ENCODE measurements around the gene PSPH.
A peak's percentile ranks its signal among the peaks of the same experiment; 100 is the strongest.
"Not testable (repeated sequence)": the region's sequence is repeated elsewhere in the genome, so short reads cannot be mapped to it uniquely, and the experiment has no call there.

PSPH gene

GRCh38 chr7:56062382-56062781, 11.1 kb upstream of the PSPH start:
- DNase-seq (ENCODE audit: low read depth): no peak

DNA sequence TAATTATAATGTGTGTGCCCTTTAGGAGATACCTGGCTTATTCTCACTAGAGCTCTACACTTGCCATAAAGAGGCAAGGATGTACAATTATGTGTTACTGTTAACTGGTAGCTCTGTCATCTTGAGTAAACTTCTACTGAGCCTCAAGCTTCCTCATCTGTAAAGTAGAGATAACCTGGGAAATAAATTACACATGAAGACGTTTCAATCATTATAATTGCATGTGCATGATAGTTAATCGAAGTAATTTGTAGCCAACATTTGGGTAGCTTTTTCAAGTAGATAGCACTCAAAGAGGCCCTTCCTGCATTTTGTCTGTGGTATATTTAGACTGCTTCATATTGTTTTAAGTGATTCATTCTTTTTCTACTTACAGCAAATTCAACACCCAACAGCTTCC, 2.7 kb upstream of the PSPH start:
- DNase-seq (ENCODE audit: low read depth): no peak

DNA sequence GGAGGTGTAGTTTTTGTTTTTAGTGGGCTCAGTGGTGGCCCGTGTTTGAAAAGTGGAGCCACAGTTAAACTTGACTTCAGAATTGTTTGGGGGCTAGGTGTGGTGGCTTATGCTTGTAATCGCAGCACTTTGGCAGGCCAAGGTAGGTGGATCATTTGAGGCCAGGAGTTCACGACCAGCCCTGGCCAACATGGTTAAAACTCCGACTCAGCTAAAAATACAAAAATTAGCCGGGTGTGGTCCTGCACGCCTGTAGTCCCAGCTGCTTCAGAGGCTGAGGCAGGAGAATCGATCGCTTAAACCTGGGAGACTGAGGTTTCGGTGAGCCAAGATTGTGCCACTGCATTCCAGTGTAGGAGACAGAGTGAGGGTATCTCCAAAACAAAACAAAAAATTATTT, 2.1 kb upstream of the PSPH start:
- DNase-seq (ENCODE audit: low read depth): no peak

- DNase-seq (ENCODE audit: low read depth): no peak
Observed at GRCh38 chr7:56051053-56051338, 248 bp downstream of the PSPH start.

DNA sequence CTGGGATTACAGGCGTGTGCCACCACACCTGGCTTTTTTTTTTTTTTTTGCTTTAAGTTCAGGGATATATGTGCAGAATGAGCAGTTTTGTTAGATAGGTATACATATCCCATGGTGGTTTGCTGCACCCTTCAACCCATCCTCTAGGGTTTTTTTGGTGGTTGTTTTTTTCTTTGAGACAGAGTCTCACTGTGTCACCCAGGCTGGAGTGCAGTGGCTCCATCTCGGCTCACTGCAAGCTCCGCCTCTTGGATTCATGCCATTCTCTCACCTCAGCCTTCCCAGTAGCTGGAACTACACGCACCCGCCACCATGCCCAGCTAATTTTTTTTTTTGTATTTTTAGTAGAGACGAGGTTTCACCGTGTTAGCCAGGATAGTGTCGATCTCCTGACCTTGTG, 2.5 kb downstream of the PSPH start:
- DNase-seq (ENCODE audit: low read depth): not testable (repeated sequence)

- no peak for DNase-seq (ENCODE audit: low read depth)
Observed at GRCh38 chr7:56048245-56048644, 3.0 kb downstream of the PSPH start.

DNA sequence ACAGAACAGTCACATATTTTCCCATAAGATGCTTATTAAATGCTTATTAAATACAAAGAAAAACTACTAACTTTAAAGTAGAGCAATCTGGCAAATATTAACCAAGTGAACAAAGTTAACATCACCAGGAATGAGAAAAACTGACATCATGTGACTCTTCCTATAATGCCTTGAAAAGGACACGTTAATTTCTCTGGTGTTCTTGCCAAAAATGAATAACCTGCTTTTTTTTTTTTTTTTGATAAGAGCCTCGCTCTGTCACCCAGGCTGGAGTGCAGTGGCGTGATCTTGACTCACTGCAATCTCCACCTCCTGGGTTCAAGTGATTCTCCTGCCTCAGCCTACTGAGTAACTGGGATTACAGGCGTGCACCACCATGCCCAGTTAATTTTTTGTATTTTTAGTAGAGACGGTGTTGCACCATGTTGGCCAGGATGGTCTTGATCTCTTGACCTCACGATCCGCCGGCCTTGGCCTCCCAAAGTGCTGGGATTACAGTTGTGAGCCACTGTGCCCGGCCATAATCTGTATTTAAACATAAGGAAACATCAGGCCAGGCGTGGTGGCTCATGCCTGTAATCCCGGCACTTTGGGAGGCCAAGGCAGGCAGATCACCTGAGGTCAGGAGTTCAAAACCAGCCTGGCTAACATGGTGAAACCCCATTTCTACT, 3.7 kb downstream of the PSPH start:
- not testable (repeated sequence) for DNase-seq (ENCODE audit: low read depth)

DNA sequence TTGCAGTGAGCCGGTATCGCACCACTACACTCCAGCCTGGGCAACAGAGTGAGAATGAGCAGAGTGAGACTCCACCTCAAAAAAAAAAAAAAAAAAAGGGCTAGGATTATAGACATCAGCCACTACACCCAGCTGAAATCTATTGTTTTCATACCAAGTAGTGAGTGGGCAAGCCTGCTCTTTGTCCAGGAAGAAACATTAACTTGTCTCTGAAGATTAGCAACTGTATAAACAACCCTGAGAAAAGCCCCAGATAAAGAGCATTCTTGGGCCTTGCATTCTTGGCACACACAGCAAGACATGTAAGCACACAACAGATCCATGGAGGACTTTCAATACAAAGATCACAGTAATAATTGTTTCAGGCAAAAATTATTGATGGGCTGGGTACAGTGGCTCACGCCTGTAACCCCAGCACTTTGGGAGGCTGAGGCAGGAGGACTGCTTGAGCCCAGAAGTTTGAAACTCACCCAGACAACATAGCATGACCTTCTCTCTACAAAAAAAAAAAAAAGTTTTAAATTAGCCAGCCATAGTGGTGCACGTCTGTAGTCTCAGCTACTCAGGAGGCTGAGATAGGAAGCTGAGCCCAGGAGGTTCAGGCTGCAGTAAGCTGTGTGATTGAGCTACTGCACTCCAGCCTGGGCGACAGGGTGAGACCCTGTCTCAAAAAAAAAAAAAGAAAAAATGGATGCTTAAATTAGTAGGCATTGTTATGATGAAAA, 4.4 kb downstream of the PSPH start:
- DNase-seq (ENCODE audit: low read depth): no peak

DNA sequence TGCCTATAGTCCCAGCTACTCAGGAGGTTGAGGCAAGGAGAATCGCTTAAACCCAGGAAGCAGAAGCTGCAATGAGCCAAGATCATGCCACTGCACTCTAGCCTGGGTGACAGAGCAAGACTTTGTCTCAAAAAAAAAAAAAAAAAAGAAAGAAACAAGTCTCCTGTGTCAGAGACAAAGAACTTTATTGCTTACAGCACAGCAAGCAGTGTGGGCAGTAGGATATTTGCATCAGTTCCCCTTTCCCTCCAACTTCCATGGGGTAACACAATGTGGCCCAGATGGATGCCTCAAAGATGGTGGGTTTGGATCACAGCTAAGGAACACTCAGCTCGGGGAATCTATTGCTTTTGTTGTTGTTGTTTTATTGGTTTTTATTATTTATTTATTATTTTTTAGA, 5.5 kb downstream of the PSPH start:
- DNase-seq (ENCODE audit: low read depth): not testable (repeated sequence)

DNA sequence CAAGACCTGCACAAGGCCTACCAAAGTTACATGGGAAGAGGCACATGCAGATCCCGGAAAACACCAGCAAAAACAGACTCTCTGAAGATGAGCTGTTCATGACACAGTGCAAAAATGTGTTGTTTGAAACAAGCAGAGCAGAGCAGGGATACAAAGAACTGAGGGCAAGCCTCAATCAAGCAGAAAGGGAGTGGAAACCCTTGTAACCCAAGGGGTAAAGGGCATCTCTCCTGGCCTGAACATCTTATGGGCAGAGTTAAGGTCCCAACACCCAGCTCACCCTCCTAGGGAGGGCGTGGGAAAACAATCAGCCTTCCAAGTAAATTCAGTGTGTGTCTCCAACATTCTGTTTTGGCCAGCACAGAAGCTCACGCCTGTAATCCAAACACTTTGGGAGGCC, 10.5 kb downstream of the PSPH start:
- DNase-seq (ENCODE audit: low read depth): no peak

DNA sequence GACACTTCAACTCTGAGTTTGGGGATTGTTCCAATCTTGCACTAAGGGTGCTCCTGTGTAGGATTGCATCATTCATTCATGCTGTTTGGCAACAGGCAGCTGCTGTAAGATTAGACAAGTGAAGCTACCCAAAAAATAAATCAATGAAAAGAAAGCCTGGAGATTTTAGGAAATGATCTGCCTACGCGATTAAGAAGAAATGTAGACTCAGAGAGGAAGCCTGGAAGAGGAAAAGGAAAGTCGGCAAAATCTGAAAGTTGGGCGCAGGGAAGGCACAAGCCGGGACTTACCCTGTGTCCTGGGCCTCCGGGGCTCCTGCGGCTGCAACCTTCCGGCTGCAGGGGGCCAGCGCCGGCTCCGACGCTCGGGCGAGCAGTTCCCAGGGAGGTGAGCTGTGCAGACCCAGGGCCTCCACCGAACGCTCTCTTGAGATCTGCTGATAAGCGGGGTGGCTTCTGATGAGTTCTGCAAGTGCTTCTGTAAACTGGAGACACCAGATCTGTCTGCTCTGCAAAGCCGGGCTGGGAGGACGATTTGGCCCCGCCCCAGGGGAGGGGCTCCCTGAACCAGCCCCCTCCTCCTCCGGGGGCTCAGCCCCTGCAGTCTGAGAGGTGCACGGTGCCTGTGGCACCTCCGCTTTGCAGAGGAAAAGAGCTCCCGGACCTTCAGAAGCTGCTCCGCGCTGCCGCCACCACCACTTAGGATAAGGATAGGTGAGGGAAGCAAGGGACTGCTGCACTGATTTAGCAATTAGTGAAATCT, 17.4 kb downstream of the PSPH start:
- peak; percentile 51 for DNase-seq (ENCODE audit: low read depth)

DNA sequence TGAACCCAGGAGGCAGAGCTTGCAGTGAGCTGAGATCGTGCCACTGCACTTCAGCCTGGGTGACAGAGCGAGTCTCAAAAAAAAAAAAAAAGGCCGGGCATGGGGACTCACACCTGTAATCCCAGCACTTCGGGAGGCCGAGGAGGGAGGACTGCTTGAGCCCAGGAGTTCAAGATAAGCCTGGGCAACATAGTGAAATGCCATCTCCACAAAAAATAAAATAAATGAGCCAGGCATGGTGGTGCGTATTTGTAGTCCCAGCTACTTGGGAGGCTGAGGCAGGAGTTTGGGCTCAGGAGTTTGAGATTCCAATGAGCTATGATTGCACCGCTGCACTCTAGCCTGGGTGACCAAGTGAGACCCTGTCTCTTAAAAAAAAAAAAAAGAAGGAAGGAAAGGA, 18.7 kb downstream of the PSPH start:
- not testable (repeated sequence) for DNase-seq (ENCODE audit: low read depth)

DNA sequence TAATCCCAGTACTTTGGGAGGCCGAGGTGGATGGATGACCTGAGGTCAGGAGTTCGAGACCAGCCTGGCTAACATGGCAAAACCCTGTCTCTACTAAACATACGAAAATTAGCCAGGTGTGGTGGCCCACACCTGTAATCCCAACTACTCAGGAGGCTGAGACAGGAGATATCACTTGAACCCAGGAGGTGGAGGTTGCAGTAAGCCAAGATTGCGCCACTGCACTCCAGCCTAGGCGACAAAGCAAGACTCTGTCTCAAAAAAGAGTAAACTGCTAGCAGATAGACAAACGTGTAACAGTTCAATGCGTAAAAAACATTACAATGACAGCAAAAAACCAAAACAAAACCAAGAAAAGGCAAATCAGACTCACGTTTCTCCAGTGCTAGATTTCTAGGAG, 19.7 kb downstream of the PSPH start:
- not testable (repeated sequence) for DNase-seq (ENCODE audit: low read depth)

- DNase-seq (ENCODE audit: low read depth): no peak
Observed at GRCh38 chr7:56030340-56030739, 20.9 kb downstream of the PSPH start.

DNA sequence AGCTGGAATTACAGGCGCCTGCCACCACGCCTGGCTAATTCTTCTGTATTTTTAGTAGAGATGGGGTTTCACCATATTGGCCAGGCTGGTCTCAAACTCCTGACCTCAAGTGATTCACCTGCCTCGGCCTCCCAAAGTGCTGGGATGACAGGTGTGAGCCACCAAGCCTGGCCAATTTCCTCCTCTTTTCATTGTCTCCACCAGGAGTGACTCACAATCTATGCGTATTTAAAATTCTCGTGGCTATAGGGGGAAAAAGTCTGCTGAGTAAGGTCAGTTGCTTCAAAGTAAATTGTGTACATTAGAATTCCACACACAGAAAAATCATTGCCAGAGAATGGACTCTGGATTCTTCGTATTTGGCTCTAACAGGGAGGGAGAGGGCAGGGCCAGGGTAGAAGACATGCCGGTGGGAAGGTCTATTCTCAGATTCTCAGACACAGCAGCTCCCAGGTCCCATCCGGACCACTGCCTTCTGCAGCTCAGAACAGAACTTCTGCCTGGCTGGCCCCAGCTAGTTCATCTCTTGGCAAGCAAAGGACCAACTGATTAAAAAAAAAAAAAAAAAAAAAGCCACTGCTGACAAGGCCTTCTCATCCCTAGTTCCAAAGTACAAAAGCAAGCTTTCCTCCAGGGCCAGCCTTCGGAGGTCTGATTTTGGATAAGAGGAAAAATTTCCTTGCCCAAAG, 22.2 kb downstream of the PSPH start:
- DNase-seq (ENCODE audit: low read depth): no peak

GRCh38 chr7:56026538-56026937, 24.7 kb downstream of the PSPH start:
- DNase-seq (ENCODE audit: low read depth): no peak

- DNase-seq (ENCODE audit: low read depth): no peak
Observed at GRCh38 chr7:56023500-56023899, 27.7 kb downstream of the PSPH start.

- DNase-seq (ENCODE audit: low read depth): no peak
Observed at GRCh38 chr7:56019501-56019900, 31.7 kb downstream of the PSPH start.

DNA sequence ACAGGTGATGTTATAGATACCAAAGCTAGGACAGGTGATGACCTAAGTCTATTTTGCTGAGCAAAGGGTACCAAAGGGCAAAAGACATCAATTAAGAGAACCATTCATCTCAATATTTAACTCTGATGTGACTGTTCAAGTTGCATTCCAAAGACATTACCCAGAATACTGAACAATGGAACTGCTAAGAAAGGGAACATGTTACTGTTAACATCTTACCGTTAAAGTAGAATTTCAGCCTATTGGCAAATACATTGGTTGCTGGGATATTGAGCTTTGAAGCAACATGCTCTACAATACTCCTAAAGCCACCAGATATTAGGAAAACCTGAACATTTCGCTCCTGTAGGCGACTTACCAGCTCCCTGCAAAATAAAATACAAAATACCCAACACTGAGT, 34.2 kb downstream of the PSPH start:
- not testable (repeated sequence) for DNase-seq (ENCODE audit: low read depth)

DNA sequence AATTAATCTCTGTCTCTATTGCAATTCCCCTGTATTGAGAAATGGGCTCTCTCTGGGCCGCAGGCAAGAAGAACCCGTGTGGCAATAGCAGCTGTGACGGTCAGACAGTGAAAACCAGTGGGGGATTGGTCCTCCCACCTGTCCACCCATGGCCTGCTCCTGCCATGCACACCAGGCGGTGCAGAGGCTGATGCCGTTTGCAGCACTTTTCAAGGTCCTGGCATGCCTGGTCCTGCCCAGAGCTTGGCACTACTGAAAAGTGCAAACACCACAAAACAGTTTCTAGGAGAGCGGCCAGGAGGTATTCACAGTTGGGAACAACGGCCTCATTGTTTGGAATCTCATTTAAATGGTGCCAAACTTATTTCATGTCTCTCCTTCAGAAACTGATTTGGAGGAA, 41.5 kb downstream of the PSPH start:
- no peak for DNase-seq (ENCODE audit: low read depth)

DNA sequence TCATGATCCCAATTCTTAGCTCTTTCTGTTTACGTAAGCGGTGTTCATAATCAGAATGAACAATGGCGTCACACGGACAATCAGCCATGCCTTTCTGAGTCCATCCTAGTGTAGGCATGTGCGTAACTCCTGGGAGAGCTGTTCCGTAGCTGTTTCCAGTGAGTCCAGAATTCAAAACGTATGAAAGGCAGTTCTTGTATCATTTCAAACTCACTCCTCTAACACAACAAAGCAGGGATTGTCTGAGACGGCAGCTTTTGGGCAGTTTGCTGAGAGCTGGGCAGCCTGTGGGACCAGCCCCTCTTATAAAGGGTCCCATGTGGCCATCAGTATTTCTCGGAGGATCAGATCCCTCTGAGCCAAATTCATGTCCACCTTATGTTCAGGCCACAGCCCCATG, 43.4 kb downstream of the PSPH start:
- DNase-seq (ENCODE audit: low read depth): no peak

GRCh38 chr7:56007167-56007652, 44.0 kb downstream of the PSPH start:
- DNase-seq (ENCODE audit: low read depth): no peak

DNA sequence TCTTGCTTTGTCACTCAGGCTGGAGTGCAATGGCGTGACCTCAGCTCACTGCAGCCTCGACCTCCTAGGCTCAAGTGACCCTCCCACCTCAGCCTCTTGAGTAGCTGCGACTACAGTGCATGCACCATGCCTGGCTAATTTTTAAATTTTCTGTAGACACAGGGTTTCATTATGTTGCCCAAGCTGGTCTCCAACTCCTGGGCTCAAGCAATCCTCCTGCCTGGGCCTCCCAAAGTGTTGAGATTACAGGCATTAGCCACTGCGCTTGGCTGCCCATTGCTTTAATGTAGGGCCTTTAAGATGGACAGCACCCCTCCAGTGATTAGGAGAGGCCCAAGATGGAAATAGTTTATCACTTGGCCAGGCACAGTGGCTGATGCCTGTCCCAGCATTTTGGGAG, 47.5 kb downstream of the PSPH start:
- no peak for DNase-seq (ENCODE audit: low read depth)

Measured in activated gamma-delta T cell treated with anti-CD3 and anti-CD28 coated beads, Interleukin-2, amount 50 U/mL, for 16 hours (primary cell).